Subcutaneous abdominal adipose tissue (tissue), 5 donors: ENCODE data around the gene WDR38.

Experiments used
- H3K27ac ChIP-seq: one replicate; pipeline ENCODE4 v1.7.0; 2013; ENCODE audit warnings: low read depth, mild to moderate bottlenecking, inconsistent platforms, low read length, moderate library complexity
- H3K27me3 ChIP-seq, 5 donors: one replicate each; pipeline ENCODE4 v1.7.0; 2013; ENCODE audit warnings: low read length in 5 of 5, inconsistent platforms in 1 of 5; ENCODE audit not compliant: control insufficient read depth in 5 of 5, insufficient read depth in 4 of 5
- H3K36me3 ChIP-seq, 5 donors: one replicate each; pipeline ENCODE4 v1.7.0; 2013; ENCODE audit warnings: low read length in 5 of 5; ENCODE audit not compliant: control insufficient read depth in 5 of 5, insufficient read depth in 5 of 5
- H3K4me1 ChIP-seq, 5 donors: one replicate each; pipeline ENCODE4 v1.7.0; 2013; ENCODE audit warnings: low read length in 5 of 5, mild to moderate bottlenecking in 3 of 5, moderate library complexity in 1 of 5; ENCODE audit not compliant: control insufficient read depth in 5 of 5, insufficient read depth in 5 of 5
- H3K4me3 ChIP-seq, 5 donors: one replicate each; pipeline ENCODE4 v1.7.0; 2013; ENCODE audit warnings: low read length in 5 of 5, low read depth in 1 of 5
- H3K9ac ChIP-seq, 5 donors: one replicate each; pipeline ENCODE4 v1.7.0; 2013; ENCODE audit warnings: low read length in 5 of 5, mild to moderate bottlenecking in 4 of 5, moderate library complexity in 3 of 5
- H3K9me3 ChIP-seq, 5 donors: one replicate each; pipeline ENCODE4 v1.7.0; 2013; ENCODE audit warnings: low read length in 5 of 5; ENCODE audit not compliant: control insufficient read depth in 5 of 5
- donor health status: healthy.
- donor health status: healthy.
- donor health status: healthy.
- donor health status: healthy.
- donor health status: healthy.

The WDR38 gene

GRCh38 chr9:124813501-124814163 is 39.6 kb upstream of the WDR38 start:
- Histone ChIP-seq H3K4me1 (peaks cover 0 to 9% (median 8%) of the 10 kb centered on the region in 5 donors), H3K4me3 (no peak overlapping the region), H3K27ac (no peak overlapping the region), H3K9ac (no peak overlapping the region), H3K9me3 (no peaks in the 10 kb centered on the region), H3K27me3 (no peaks in the 10 kb centered on the region), H3K36me3 (peaks cover 0 to 17% (median 11%) of the 10 kb centered on the region in 5 donors)

- Histone ChIP-seq H3K36me3 (peaks cover 0 to 17% (median 11%) of the 10 kb centered on the region in 5 donors), H3K27ac (no peak overlapping the region), H3K4me3 (no peak overlapping the region), H3K27me3 (no peaks in the 10 kb centered on the region), H3K9me3 (no peaks in the 10 kb centered on the region), H3K9ac (no peak overlapping the region), H3K4me1 (peaks cover 0 to 14% (median 9%) of the 10 kb centered on the region in 5 donors)
Observed at GRCh38 chr9:124814164-124814535, 39.1 kb upstream of the WDR38 start.

GRCh38 chr9:124815601-124816000 is 37.7 kb upstream of the WDR38 start:
- Histone ChIP-seq H3K36me3 (peaks cover 0 to 4% (median under 1%) of the 10 kb centered on the region in 5 donors), H3K4me3 (no peak overlapping the region), H3K27ac (no peak overlapping the region), H3K4me1 (peaks cover 0 to 14% (median 9%) of the 10 kb centered on the region in 5 donors), H3K9ac (no peak overlapping the region), H3K9me3 (no peaks in the 10 kb centered on the region), H3K27me3 (no peaks in the 10 kb centered on the region)

GRCh38 chr9:124818431-124819281 is 34.6 kb upstream of the WDR38 start:
- H3K27ac ChIP-seq = no peak overlapping the region
- no peaks in the 10 kb centered on the region for H3K9me3 ChIP-seq
- no peak overlapping the region for H3K9ac ChIP-seq
- no peak overlapping the region for H3K4me3 ChIP-seq
- H3K27me3 ChIP-seq = no peaks in the 10 kb centered on the region
- peaks cover 0 to 8% (median 0%) of the 10 kb centered on the region in 5 donors for H3K4me1 ChIP-seq
- H3K36me3 ChIP-seq = no peaks in the 10 kb centered on the region

GRCh38 chr9:124820698-124821623 is 32.3 kb upstream of the WDR38 start:
- Histone ChIP-seq H3K4me3 (no peak overlapping the region), H3K9ac (no peak overlapping the region), H3K27ac (no peak overlapping the region), H3K9me3 (peaks cover 0 to 3% (median 0%) of the 10 kb centered on the region in 5 donors), H3K36me3 (no peaks in the 10 kb centered on the region), H3K4me1 (peaks cover 0 to 8% (median 0%) of the 10 kb centered on the region in 5 donors), H3K27me3 (no peaks in the 10 kb centered on the region)

- H3K9ac ChIP-seq = no peak overlapping the region
- peaks cover 0 to 4% (median 0%) of the 10 kb centered on the region in 5 donors for H3K27me3 ChIP-seq
- H3K4me3 ChIP-seq = no peak overlapping the region
- no peaks in the 10 kb centered on the region for H3K36me3 ChIP-seq
- H3K9me3 ChIP-seq = peaks cover 0 to 3% (median 0%) of the 10 kb centered on the region in 5 donors
- H3K27ac ChIP-seq = no peak overlapping the region
- H3K4me1 ChIP-seq = peaks cover 7 to 28% (median 16%) of the 10 kb centered on the region in 5 donors
Observed at GRCh38 chr9:124828489-124829333, 24.5 kb upstream of the WDR38 start.

- no peak overlapping the region for H3K27ac ChIP-seq
- H3K9ac ChIP-seq = no peak overlapping the region
- peaks cover 0 to 4% (median 0%) of the 10 kb centered on the region in 5 donors for H3K27me3 ChIP-seq
- H3K4me1 ChIP-seq = peaks cover 7 to 29% (median 18%) of the 10 kb centered on the region in 5 donors
- H3K36me3 ChIP-seq = no peaks in the 10 kb centered on the region
- peaks cover 0 to 3% (median 0%) of the 10 kb centered on the region in 5 donors for H3K9me3 ChIP-seq
- no peak overlapping the region for H3K4me3 ChIP-seq
Observed at GRCh38 chr9:124829334-124829669, 24.0 kb upstream of the WDR38 start.

GRCh38 chr9:124830593-124830992 is 22.7 kb upstream of the WDR38 start:
- Histone ChIP-seq H3K36me3 (no peaks in the 10 kb centered on the region), H3K4me3 (no peak overlapping the region), H3K27ac (no peak overlapping the region)

More at GRCh38 chr9:124830593-124830992, 22.7 kb upstream of the WDR38 start:
- H3K9ac ChIP-seq = no peak overlapping the region
- H3K4me1 ChIP-seq = peaks cover 11 to 42% (median 30%) of the 10 kb centered on the region in 5 donors
- no peaks in the 10 kb centered on the region for H3K9me3 ChIP-seq
- H3K27me3 ChIP-seq = peaks cover 0 to 4% (median 0%) of the 10 kb centered on the region in 5 donors
